Urinary bladder (tissue), 4 donors: ENCODE measurements around the gene HMCN2. TPM values are rescaled to one million over a fixed set of nuclear protein-coding genes. Genes with fewer than 3 reads are reported as not detected.

ENCODE experiments used
- DNase-seq: peaks from one replicate; pipeline ENCODE4 v3.0.0-alpha.2; 2015; ENCODE audit errors: extremely low spot score
- H3K27ac ChIP-seq: one replicate; pipeline ENCODE4 v1.5.1; 2013; ENCODE audit warnings: low read depth, mild to moderate bottlenecking, moderate library complexity
- H3K36me3 ChIP-seq: one replicate; pipeline ENCODE4 v1.6.1; 2013; ENCODE audit warnings: mild to moderate bottlenecking, moderate library complexity; ENCODE audit not compliant: insufficient read depth
- H3K4me1 ChIP-seq: one replicate; pipeline ENCODE4 v1.6.1; 2013; ENCODE audit warnings: mild to moderate bottlenecking, moderate library complexity; ENCODE audit not compliant: insufficient read depth
- H3K4me3 ChIP-seq: one replicate; pipeline ENCODE4 v1.5.1; 2013; ENCODE audit warnings: low read depth, low read length
- WGBS: extraction: QIAGEN DNeasy Blood & Tissue Kit; methylation state at CpG from one replicate; pipeline ENCODE4 v1.1.7; 2013; 5-methylcytosine and 5-hydroxymethylcytosine counted together
- polyA plus RNA-seq: library from polyadenylated mRNA; stranded (reverse); fragments of 200-250 nt; gene quantifications from one replicate; pipeline ENCODE4 v1.2.3, GENCODE V29; 2013
- total RNA-seq: library from RNA; depleted of rRNA; stranded (reverse); fragments of >200 nt; gene quantifications from one replicate; pipeline ENCODE4 v1.2.3, GENCODE V29; 2014
- donor health status: healthy with polysubstance abuse.
- donor health status: healthy.

The HMCN2 gene
- total and polyA plus RNA-seq, 2 donors, result 14.6 to 15.9 TPM

DNA sequence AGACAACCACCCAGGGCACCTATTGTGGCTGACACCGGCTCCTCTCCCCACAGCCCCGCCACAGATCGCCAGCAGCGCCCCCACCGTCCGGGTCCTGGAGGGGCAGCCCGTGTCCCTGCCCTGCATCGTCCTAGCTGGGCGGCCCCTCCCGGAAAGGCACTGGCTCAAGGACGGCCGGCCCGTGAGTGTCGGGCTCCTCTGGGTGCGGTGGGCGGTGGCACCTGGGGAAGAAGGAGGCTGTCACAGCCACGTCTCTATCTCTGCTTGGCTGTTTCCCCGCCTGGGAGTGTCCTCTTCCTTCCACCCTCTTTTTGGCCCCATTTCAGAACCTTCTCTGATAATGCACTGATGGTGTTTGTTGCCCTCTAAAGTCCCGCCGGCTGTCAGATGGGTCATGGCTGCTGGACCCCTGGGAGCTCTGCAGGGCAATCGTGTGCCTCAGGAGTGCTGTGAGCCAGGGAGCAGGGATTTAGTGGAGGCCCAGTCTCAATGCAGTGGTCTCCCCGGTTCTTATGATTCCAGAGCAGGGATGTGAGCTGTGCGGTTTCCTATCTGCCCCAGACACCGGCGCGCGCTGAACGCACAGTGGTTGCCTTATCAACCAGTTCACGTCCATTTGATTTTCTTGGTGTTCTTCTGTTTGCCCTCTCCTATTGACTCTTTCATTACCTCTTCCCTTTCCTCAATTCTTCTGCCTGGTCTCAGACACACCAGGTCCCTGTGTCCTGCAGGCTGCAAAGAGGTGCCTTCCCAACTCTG, 55.3 kb downstream of the HMCN2 start:
- DNase-seq, result no peak
- no peaks in the 10 kb centered on the region for H3K36me3 ChIP-seq
- WGBS, result 40% methylated on average over 29 of the region's 29 CpGs
- H3K4me3 ChIP-seq, result no peak overlapping the region
- H3K27ac ChIP-seq, result no peak overlapping the region
- no peaks in the 10 kb centered on the region for H3K4me1 ChIP-seq

DNA sequence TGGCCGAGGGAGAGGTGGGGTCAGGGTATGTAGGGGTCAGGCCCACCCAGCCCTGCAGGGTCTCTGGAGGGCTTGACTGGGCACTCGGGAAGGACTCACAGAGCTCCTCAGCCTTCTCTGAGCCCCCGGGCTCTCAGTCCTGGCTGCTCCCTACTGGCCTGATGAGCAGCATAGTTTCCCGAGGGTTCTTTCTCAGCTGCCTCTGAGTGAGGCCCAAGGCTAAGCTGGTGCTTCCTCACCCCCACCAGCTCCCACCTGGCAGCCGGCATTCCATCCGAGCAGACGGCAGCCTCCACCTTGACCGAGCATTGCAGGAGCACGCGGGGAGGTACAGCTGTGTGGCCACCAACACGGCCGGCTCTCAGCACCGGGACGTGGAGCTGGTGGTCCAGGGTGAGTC, 56.0 kb downstream of the HMCN2 start:
- no peaks in the 10 kb centered on the region for H3K4me1 ChIP-seq
- H3K27ac ChIP-seq, result no peak overlapping the region
- H3K4me3 ChIP-seq, result no peak overlapping the region
- WGBS, result 86% methylated on average over 14 of the region's 14 CpGs
- H3K36me3 ChIP-seq, result no peaks in the 10 kb centered on the region
- DNase-seq, result no peak

DNA sequence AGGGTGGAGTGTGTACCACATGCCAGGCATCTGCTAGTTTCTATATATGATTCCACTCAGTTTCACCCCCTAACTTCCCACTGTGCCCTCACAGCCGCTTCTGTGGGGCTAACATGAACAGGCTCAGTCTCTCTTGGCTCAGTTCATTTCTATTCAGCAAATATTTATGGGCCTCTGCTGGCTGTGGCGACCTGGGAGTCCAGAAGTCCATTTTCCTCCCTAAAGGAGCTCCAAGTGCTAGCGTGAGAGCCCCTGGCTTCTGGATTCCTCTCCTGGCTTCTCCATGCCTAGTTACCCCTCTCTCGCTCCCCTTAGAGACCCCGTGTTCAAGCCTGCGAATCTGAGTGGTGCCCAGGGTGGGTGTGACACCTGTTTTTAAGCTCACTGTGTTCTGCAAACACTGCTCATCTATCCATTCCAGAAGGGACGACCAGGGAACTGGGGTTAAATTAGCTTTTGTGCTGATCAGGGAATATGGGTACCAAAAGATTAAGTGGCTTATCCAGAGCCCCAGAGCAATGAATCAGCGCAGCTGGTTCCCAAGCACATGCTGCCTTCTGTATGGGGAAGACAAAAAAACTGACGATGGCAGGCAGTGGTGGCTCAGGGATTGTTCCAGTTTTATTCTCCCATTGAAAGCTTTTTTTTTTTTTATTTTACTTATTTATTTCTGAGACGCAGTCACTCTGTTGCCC, 57.6 kb downstream of the HMCN2 start:
- Histone ChIP-seq H3K4me1 (no peaks in the 10 kb centered on the region), H3K36me3 (no peaks in the 10 kb centered on the region), H3K27ac (no peak overlapping the region), H3K4me3 (no peak overlapping the region)
- 53% methylated on average over 10 of the region's 10 CpGs for WGBS
- DNase-seq, result no peak

DNA sequence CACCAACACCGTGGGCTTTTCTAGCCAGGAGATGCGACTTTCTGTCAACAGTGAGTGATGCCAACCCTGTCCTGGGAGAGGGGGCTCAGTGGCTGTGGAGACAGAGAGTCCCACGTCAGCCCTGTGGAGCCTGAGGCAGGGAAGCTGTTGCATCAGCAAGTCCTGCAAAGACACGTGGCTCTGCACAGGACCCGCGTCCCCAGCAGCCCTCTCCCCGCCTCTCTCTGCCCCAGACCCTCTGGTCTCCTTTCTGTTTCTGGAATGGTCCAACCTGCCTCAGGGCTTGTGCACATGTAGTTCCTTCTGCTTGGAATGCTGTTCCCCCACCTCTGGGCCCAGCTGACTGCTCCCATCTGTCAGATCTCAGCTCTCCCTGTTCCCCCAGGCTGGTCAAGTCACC, 60.4 kb downstream of the HMCN2 start:
- WGBS, result 93% methylated on average over 7 of the region's 7 CpGs
- no peaks in the 10 kb centered on the region for H3K36me3 ChIP-seq
- no peak for DNase-seq
- H3K4me1 ChIP-seq, result no peaks in the 10 kb centered on the region
- no peak overlapping the region for H3K27ac ChIP-seq
- no peak overlapping the region for H3K4me3 ChIP-seq

DNA sequence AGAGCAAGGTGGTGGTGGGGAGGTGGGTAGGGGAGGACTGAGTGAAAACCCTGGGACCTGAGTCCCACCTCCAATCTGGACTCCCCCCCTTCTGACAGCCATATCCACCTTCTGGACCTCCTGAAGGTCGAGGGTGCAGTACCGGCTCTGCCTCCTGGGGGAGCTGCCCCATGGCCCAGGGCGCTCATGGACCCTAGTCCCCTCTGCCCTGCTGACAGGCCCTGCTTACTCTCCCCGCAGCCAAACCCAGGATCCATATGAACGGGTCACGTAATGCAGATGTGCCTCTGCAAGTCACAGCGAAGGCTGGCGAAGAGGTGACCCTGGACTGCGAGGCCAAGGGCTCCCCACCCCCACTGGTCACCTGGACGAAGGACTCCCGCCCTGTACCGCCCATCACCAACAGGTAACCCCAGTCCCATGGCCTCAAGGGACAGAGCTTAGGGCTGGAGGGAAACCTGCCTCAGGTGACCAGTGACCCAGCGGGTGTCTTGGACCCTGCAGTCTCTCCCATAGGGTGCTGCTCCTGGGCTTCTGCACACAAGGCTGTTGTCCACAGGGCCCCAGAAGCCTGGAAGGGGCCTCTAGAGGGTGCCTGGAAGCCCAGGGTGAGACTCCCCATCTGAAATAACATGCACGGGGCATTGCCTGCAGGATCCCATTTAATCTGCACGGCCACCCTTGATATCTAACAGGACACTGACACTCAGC, 61.7 kb downstream of the HMCN2 start:
- Histone ChIP-seq H3K36me3 (no peaks in the 10 kb centered on the region), H3K4me3 (no peak overlapping the region), H3K27ac (peak overlapping the region; percentile 74), H3K4me1 (no peaks in the 10 kb centered on the region)
- no peak for DNase-seq
- WGBS, result 76% methylated on average over 15 of the region's 15 CpGs

DNA sequence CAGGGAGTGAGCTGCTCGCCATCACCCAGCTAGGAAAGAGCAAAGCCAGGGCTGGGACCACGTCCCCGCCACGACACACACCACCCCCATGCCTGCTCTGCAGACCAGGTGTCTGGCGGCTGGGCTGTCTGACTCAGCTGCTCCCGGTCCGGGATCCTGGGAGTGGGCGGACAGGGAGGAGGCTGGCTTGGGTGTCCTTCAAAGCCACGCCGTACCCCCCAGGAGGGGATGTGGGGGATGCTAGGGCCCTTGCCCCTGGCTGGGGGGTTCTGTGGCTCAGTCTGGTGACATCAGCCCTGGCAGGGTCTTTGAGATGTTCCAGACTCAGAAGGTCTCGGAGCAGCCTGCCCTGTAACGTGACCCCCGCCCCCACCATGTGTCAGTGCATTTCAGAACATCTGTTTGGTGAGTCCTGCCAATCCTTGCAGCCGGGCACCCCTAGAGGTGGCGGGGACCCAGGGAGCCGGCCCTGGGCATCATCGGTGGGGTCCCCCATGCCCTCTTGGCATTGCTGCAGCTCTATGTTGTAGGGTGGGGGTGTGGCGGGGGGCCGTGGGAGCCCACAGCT, 62.3 kb downstream of the HMCN2 start:
- no peak for DNase-seq
- H3K36me3 ChIP-seq, result no peaks in the 10 kb centered on the region
- peak overlapping the region; percentile 74 for H3K27ac ChIP-seq
- no peaks in the 10 kb centered on the region for H3K4me1 ChIP-seq
- WGBS, result 19% methylated on average over 19 of the region's 19 CpGs
- H3K4me3 ChIP-seq, result no peak overlapping the region

DNA sequence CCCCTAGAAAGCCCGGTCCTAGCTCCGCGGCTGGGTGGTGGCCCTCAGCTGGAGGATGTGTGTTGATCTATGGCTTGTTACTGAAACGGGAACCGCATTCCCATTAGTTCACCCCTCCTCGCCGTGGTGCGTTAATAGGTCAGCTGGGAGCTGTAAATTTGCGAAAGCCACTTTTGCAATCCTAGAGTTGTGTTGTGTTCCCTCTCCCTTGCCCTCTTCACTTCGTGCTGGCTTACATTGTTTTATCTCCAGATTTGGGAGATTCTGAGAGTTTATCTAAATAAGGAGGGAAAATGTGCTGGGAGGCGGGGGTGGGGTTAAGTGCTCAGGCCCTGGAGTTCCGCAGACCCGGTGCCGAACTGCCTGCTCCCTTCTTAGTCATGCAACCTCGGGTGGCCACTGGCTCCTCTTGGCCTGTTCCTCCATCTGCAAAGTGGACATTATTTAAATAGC, 62.8 kb downstream of the HMCN2 start:
- H3K4me1 ChIP-seq, result no peaks in the 10 kb centered on the region
- H3K4me3 ChIP-seq, result no peak overlapping the region
- WGBS, result 10% methylated on average over 15 of the region's 15 CpGs
- H3K36me3 ChIP-seq, result no peaks in the 10 kb centered on the region
- DNase-seq, result no peak
- H3K27ac ChIP-seq, result peak overlapping the region; percentile 74

DNA sequence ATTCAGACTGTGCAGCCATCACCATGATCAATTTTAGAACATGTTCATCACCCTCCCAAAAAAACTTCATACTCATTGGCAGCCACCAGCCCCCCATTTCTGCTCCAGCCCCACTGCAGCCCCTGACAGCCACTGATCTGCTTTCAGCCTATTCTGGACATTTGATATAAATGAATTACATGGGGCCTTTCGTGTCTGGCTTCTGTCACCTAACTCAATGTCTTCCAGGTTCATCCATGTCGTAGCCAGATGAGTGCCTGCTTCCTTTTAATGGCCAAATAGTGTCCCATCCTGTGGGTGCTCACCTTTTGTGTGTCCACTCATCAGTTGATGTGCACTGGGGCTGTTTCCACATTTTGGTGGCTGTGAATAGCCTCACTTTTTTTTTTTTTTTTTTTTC, 63.5 kb downstream of the HMCN2 start:
- Histone ChIP-seq H3K27ac (no peak overlapping the region), H3K4me3 (no peak overlapping the region), H3K4me1 (no peaks in the 10 kb centered on the region), H3K36me3 (no peaks in the 10 kb centered on the region)
- 58% methylated on average over 2 of the region's 2 CpGs for WGBS
- no peak for DNase-seq

DNA sequence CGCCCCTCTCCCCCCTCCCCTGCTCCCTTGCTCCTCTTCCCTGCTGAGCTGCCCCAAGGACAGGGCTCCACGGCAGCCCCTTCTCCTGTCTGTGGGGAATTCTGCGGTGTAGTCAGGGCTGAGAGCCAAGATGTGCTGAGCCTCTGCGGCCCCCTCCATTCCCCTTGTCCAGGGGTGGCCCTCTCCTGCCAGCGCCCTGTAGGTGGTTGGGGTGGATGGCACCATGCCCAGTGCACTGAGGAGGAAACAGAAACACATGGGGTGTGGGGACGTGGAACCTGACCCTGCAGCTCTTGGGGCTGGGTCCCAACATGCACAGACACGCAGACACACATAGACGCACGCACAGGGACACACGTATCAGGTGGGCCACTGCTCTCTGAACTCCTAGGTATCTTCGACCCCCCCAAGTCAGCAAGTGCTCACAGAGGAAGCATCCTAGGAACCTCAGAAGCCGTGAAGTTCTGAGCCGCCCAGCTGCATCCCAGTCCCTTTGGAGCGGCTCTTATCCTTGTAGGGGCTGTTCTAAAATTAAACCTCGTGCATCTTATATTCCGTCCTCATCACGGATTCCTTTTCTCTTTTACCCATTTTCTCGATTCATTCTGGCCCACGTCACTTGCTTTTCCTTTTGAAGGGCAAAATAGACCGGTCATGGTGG, 64.8 kb downstream of the HMCN2 start:
- no peak overlapping the region for H3K4me3 ChIP-seq

DNA sequence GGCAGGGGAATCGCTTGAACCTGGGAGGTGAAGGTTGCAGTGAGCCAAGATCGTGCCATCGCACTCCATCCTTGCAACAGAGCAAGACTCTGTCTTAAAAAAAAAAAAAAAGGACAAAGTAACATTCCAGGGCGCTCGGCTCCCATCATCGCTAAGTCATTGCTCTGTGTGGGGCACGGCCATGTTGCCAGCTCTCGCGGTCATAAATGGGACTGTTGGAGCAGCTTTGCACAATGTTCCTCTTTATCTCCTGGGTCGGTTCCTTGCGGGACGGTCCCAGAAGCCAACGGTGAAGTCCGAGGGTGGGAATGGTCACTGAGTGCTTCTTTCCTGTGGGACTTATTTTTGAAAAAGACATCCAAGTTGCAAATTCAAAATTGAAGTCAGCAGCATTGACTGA, 65.5 kb downstream of the HMCN2 start:
- Histone ChIP-seq H3K36me3 (no peaks in the 10 kb centered on the region), H3K4me3 (no peak overlapping the region), H3K27ac (no peak overlapping the region), H3K4me1 (no peaks in the 10 kb centered on the region)
- no peak for DNase-seq
- WGBS, result 66% methylated on average over 14 of the region's 14 CpGs

More for the DNA sequence above, 64.8 kb downstream of the HMCN2 start:
- peak overlapping the region; percentile 68 for H3K27ac ChIP-seq
- DNase-seq, result no peak
- H3K36me3 ChIP-seq, result no peaks in the 10 kb centered on the region
- H3K4me1 ChIP-seq, result no peaks in the 10 kb centered on the region
- WGBS, result 49% methylated on average over 20 of the region's 20 CpGs

DNA sequence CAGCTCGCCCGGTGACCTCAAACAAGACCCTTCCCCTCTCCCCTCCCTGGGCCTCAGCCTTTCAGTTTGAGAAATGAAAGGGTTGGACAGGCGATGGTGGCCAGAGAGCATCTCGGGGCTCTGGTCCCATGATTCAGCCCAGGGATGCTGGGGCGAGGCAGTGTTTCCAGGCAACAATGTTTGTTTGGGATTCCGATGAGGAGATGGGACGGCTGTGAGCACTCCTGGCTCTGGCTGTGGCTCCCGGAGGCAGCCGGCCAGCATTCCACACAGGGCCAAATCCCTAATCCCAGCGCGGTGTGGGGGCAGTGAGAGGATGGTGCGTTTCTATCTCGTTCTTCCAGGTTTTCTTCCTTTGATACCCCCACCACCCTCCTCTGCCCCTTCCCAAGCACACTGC, 66.0 kb downstream of the HMCN2 start:
- WGBS, result 29% methylated on average over 13 of the region's 13 CpGs
- H3K36me3 ChIP-seq, result no peaks in the 10 kb centered on the region
- H3K4me1 ChIP-seq, result no peaks in the 10 kb centered on the region
- DNase-seq, result no peak
- H3K4me3 ChIP-seq, result no peak overlapping the region
- H3K27ac ChIP-seq, result peak overlapping the region; percentile 41

DNA sequence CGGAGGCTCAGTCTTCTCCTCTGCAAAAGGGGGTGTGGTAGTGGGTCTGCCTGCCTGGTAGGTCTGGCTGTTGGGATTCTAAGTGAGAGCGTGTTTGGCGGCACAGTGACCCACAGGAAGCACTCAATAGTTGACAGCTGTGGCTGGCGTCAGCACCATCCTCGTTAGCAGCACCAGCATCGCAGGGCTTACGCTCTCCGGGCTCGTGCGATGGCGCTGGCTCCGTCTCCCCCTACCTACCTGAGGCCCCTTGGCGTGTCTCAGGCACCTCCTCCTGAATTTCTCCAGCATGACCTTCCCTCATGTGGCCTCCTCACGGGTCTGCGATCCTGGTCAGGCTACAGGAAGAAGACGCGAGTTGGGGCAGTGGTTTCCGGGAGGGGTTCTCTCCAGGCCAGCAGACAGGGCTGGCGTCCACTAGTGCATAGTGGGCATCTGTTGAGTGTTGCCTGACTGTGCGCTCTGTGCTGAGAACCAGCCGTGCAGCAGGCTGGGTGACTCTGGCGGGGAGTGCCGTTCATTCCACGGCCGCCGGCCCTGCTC, 66.9 kb downstream of the HMCN2 start:
- H3K27ac ChIP-seq, result peak overlapping the region; percentile 41
- no peaks in the 10 kb centered on the region for H3K36me3 ChIP-seq
- WGBS, result 90% methylated on average over 26 of the region's 26 CpGs
- no peak for DNase-seq
- no peaks in the 10 kb centered on the region for H3K4me1 ChIP-seq
- no peak overlapping the region for H3K4me3 ChIP-seq
